GM10847 (cell line): ENCODE results near the gene EPN3.
A peak's percentile ranks its signal among the peaks of the same experiment; 100 is the strongest.

Experiments used
- POLR2A ChIP-seq: IDR thresholded peaks from 2 replicates; pipeline ENCODE4 v1.6.1; 2011; ENCODE audit not compliant: insufficient read length; ENCODE audit errors: extremely low read depth

EPN3 gene

DNA sequence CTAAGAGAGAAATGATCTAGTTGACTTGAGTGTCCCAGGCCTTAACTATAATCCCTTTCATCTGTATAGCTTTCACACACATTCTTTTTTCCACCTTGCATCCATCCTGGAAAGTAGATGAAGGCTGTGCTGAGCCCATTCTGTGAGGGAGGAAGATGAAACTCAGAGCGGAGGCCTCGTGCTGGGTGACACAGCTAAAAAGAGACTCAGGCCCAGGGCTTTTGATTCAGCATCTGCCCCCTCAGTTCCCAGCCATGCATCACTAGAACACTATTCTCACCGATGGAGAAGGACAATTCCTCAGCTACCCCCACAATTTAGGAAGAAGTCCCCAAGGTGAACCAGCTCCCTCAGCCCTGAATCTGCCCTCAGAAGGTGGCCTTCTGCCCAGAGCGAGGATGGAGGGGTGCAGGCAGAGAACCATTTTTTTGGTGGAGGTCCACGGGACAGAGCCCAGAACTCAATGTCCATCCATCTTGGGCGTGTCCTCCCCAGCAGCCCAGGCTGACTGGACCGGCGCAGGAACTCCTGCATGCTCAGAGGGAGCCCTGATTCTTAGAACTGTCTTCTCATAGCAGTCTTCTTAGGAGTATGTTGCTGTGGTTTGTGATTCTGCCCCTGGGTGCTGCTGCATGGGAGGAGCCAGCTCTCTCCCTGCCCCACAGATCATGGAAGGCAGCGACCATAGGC lies 30.1 kb upstream of the EPN3 start:
- no peak for TF ChIP-seq POLR2A

DNA sequence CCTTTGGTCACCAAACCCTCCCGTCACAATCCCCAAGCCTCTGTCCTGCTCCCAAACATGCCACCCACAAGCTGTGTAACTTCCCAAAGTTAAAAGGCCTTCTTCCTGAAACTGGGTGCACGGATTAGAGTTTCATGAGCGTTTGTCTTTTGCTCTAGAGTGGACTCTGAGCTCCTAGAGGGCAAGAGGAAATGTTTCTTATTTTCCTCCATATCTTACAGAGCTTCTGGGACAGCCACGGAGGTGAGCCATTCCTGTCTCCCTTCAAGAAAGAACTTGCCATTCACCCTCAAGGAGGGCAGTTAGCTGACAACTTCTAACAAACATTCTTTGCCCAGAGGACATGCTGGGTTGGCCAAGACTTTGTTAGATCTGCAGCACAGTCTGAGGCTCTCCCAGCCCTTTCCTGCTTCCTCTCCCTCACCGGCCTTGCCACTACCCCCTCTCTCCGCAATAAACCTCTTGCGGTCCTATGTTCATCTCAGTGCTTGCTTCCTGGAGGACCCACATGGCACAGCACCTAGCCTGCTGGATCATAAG lies 26.9 kb upstream of the EPN3 start:
- TF ChIP-seq POLR2A = no peak

DNA sequence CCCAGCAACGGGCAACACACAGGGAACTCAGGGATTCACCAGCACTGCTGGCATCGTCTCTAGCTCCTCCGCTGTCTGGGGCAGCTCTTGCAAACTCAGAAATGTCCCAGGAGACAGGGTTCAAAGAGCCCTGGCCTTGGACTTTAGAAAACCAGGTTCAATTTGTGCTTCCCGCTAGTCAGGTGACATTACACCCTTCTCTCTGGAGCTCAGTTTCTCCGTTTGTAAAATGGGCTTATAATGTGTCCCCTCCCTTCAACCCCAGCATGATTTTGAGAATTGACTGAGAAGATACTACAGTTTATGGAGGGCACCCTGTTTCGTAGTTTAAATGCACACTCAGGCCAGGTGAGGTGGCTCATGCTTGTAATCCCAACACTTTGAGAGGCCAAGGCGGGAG lies 26.2 kb upstream of the EPN3 start:
- no peak for TF ChIP-seq POLR2A

DNA sequence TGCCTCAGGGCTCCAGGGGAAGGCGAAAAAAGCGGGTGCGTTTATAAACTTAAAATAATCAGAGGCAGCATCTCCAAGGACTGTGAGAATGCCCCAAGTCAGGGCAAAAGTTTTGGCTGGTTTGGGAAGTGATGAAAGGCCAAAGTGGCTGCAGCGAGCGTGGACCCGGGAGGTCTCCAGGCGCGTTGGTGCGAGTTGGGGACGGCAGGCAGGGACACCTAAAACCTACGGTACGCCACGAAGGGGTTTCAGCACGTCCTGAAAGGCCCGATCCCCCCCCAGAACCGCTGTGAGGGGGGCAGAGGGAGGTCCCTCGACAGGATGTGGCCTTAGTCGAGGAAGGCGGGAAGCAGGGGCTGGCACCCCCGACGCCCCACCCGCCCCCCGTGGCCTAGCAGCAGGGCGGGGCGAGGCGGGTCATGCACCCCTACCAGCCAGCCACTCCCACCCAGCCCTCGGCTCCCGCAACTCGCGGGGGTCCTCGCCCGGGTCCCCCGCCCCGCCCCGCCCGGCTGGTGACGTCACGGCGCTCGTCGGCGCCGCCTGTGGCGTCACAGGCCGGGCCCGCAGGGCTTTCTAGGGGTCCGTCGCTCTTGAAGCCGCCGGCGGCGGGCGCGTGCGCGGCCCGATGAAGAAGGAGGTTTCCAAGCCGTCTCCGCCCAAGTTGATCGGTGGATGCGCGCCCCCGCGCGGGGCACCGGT lies 24.5 kb upstream of the EPN3 start, which contains the start of gene MYCBPAP:
TSS of gene MYCBPAP (plus strand) at position 569 of the 702 bp plus-strand sequence. CDS start 236 bp downstream, outside the sequence.
- peak; percentile 45 for TF ChIP-seq POLR2A

DNA sequence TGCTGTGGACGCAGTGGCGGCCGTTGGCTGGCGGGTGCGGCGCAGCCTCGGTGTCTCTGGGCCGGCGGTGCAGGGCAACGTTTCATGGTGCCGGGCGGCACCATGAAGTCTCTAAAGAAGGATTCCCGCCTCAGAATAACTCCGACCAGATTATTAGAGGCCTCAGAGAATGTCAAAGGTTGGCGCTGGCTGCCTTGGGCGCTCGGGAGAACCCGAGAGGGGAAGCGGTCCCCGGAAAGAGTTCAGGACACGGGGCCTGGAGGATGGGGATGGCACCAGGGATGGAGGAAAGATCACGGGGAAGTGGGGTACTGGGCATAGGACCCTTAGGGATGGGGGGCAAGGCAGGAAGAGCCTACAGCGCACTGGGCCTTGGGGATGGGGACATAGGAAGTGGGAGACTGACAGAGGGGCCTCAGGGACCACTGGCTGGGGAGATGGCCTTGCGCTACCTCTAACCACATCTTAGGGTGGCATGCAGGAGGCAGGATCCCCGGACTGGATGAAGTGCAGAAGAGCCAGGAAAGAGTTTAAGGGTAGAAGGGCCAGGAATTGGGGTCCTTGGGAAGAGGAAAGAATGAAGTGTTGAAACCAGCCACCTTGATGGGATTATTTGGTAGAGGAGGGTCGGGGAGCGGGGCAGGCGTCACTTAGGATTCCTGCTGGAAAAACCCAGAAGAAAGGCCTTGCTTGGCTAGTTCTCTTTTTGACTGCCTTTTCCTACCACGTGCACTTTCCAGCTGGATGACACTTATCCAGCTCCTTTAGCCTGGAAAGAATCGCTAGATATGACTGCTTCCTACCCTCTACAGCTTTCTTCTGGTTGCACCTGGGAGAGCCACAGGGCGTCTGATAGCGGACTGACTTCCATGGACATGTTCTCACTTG lies 23.7 kb upstream of the EPN3 start:
- TF ChIP-seq POLR2A = no peak

DNA sequence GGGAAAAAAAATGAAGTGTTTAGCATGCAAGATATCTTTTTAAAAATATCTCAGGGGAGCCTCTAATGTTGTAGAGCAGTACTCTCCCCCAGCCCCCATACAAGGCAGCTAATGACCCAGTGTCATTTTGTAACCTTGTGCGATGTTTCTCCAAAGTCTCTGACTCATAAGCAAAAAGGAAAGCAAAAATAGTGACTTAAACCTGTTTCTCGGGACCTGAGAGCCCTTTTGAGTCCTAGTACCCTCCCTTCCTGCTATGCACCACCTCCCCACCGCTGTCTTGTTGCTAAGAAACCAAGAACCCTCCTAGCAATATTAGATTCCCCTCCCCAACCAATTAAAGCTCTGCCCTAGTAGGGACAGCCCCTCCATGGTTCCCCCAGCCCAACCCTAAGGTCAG lies 21.5 kb upstream of the EPN3 start:
- no peak for TF ChIP-seq POLR2A

DNA sequence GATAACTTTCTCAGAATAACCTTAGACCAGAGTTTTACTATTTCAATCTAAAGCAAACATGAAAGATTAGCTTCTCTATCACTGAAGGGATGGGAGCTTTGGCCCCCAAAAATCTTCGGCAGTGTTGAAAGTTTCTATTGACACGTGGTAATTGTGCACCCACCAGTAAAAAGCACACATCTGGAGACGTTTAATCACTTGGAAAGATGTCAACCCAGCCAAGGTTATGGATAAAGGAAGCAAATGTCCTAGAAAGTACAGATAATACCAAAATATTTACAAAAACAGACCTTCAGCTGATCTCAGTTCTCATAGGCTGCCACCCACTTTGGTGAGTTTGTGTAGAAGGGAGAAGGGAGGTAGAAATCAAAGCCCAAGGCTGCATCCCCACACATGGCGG lies 19.0 kb upstream of the EPN3 start:
- no peak for TF ChIP-seq POLR2A

DNA sequence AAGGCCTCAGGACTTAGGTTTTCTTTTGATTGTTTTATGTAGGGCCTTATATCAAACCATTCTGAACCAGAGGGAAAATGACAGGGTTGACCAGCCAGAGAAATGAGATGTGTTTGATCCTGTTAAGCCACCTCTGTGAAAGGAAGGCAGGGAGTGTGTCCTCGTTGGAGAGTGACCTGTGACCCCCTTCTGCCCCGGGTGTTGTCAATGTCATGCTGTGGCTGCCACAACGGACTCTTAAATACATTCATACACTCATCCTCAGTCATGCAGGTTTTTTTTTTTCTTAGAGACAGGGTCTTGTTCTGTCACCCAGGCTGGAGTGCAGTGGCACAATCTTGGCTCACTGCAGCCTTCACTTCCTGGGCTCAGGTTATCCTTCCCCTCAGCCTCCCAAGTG lies 18.1 kb upstream of the EPN3 start:
- no peak for TF ChIP-seq POLR2A

DNA sequence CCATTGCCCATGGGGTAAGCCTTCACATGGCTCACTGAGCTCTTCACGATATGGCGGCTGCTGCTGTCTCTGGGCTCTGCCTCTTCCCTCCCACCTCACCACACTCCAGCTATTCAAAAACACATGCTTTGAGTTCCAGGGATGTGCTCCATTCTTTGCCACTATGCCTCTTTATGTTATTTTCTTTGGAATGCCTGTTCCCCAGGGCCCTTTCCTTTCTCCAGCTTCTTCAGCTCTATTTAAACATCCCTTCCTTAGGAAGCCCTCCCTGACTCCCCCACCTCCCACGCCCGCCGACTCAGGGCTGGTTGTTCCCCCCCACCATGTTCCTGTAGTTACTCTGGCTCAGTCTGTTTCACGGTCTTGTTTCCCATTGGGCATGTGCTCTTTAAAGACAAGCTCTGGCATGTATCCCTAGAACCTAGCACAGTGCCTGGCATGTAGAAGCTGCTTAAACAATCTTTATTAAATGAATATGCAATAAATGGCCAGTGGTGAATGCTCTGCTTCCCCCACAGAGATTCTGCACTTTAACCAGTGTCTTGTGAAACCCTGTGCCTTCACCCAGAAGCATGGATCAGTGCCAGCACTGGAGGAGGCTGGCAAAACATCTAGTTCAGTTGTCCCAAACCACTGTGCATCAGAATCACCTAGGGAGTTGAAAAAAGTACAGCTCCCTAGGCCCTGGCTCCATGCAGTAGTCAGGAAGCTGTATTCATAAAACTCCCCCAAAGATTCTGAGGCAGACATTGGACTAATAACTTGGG lies 17.4 kb upstream of the EPN3 start:
- TF ChIP-seq POLR2A = no peak

DNA sequence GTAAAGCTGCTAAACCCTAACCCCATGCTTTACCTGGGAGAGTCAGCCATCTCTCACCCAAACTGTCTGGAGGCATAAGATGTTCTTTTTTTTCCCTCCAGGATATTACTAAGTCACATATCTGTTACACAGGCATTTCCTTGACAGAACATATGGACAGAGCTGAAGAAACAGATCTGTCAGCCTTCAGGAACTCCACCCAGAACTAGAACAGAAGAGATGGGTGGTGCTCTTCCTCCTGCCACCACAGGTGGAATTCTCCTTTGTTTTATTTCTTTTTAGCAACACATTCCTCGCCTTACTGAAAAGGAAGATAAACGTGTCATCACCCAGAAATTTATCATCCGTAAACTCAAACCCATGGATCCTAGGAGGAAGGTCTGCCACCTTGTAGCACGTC lies 15.5 kb upstream of the EPN3 start:
- TF ChIP-seq POLR2A = no peak

DNA sequence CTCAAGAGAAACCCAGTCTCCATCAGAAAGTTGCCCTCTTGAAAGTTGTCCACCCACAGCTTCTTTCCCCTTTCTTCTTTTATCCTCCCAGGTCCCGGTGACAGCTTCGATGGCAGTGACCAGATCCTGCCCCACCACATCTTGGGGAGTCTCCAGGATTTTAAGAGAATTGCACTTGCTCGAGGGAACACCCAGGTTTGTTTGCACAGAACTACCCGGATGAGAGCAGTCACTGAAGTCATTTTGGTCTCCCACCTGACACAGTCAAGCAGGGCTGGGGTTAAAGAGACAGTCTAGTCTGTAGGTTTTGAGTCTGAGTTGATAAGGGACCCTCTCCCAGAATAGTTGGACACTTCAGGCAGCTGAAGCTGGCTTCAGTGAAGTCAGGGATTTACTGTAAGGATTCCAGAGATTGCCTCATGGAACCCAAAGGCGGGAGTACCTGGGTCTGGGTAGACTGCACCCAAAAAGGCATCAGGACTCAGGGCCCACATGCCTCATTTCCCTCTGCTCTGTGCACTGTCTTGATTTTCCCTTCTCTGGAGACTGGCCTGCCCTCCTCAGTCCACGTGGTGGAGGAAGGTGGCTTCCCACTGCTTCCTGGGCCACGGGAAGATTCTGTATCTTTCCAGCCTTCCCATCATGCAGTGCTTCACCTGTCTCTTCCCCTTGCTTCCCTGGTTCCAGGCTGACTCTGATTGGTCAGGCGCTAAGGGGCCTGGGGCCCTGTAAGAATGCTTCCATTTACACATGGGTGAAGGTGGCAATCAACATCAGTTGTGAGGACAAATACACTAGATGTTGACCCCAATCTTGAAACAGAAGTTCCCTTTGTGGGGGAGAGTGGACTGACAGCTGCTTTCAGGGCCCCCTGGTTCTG lies 14.8 kb upstream of the EPN3 start:
- TF ChIP-seq POLR2A = no peak

DNA sequence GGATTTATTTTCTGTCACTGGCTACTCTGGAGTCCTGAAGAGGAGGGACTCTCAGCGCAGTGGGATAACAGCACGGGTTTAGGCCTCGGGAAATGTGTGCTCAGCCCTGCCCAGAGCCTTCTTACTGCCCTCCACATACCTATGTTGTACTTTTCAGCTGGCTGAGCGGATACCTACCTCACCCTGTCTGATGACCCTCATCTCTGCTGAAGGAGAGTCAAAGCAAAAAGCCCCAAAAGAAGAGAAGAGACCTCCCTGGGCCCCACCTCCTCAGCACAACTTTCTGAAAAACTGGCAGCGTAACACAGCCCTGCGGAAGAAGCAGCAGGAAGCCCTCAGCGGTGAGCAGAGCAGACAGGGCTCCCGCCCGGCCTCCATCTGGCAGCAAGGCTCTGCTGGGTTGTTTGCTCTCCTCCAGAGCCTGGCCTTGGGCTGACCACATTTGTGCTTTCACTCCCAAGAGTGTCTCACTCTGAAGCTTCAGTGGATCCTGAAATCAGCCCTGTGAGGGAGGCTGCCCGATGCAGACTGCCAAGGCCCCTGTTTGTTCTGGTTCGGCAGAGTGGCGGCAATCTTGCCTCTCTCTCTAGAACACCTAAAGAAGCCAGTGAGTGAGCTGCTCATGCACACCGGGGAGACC lies 14.0 kb upstream of the EPN3 start:
- TF ChIP-seq POLR2A = no peak

DNA sequence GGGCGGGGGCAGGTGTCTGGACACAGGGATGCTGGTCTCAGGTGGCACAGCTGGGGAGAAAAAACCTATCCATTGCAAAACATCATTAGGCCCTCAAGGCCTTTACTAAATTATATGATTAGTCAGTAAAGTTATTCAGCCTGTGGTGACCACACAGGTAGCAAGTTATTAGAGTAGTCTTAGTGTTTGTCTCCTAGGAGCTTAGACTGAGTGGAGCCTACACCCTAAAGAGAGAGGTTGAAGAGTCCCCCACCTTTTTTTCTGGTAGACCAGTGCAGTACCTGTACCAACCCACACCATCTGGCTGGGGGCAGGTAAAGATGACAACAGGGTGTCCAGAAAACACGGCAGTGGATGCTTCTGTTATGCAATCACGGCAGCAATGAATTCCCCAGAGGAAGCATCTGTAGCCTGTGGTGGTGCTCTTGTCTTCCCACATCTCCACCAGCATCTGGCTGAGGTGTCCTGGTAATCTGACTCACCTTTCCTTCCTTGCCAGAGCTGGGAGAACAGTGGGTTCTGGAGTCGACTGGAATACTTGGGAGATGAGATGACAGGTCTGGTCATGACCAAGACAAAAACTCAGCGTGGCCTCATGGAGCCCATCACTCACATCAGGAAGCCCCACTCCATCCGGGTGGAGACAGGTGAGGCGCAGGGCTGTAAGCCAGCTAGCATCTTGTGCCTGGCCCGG lies 13.2 kb upstream of the EPN3 start:
- TF ChIP-seq POLR2A = no peak
